K562 (cell line): Measurements from ENCODE around the gene C6orf15. TPM values are rescaled to one million over a fixed set of nuclear protein-coding genes. Genes with fewer than 3 reads are reported as not detected.

Source experiments
- ARID1B ChIP-seq: fragments of 450-650 bp; IDR thresholded peaks from 2 replicates; pipeline ENCODE4 v1.6.1; 2016; ENCODE audit warnings: antibody characterized with exemption, mild to moderate bottlenecking, inconsistent platforms
- ATF3 ChIP-seq, 2 experiments: fragments of 450-650 bp in 1 of 2; sonication (generic) in 1 of 2; formaldehyde crosslinking in 1 of 2; IDR thresholded peaks in 1 of 2; conservative IDR thresholded peaks in 1 of 2; 2 replicates each; pipeline versions ENCODE4 v1.6.1 to v1.8.1; 2016 to 2023; ENCODE audit warnings: mild to moderate bottlenecking in 2 of 2, moderate library complexity in 2 of 2, inconsistent platforms in 1 of 2, missing genetic modification reagents in 1 of 2
- EHMT2 ChIP-seq: fragments of 450-650 bp; IDR thresholded peaks from 2 replicates; pipeline ENCODE4 v1.6.1; 2018; ENCODE audit warnings: antibody characterized with exemption
- MGA ChIP-seq: fragments of 450-650 bp; IDR thresholded peaks from 2 replicates; pipeline ENCODE4 v1.6.1; 2016; ENCODE audit warnings: mild to moderate bottlenecking, moderate library complexity
- THAP12 ChIP-seq: fragments of 250-450 bp; sonication (Bioruptor Pico); IDR thresholded peaks from 2 replicates; pipeline ENCODE4 v1.9.0; 2021; ENCODE audit warnings: mild to moderate bottlenecking, inconsistent platforms
- ZBTB12 ChIP-seq: fragments of 250-450 bp; sonication (Bioruptor Pico); IDR thresholded peaks from 2 replicates; pipeline ENCODE4 v1.4.0; 2020
- ZNF644 ChIP-seq: fragments of 200-800 bp; sonication (Bioruptor generic); IDR thresholded peaks from 2 replicates; pipeline ENCODE4 v1.6.1; 2016; ENCODE audit warnings: low read depth, missing genetic modification characterization, missing compliant biosample characterization
- ZNF77 ChIP-seq: fragments of 250-450 bp; sonication (Bioruptor Pico); IDR thresholded peaks from 2 replicates; pipeline ENCODE4 v1.5.0; 2020
- polyA plus RNA-seq, 8 experiments: library from polyadenylated mRNA; depleted of rRNA in 4 of 8; stranded (reverse) in 5 of 8; unstranded in 3 of 8; fragments of >200 nt; fragmentation: Nextera tagmentation in 2 of 8; fragmentation: Illumina TruSeq in 1 of 8; extraction: Ambion mirVana in 2 of 8; extraction: Trizol in 1 of 8; gene quantifications; 2 replicates each; pipeline versions ENCODE4 v1.2.1 to v1.2.3, GENCODE V29; 2011 to 2014; ENCODE audit warnings: inconsistent platforms in 1 of 8, missing spikeins in 1 of 8
- total RNA-seq, 7 experiments: library from RNA; depleted of rRNA in 6 of 7; stranded (reverse); fragments of >200 nt in 6 of 7; fragmentation: Illumina TruSeq in 2 of 7; extraction: Trizol in 2 of 7; gene quantifications; 2 replicates each; pipeline versions ENCODE4 v1.2.1 to v1.2.3, GENCODE V29; 2011 to 2021; ENCODE audit warnings: low replicate concordance in 1 of 7

C6orf15 gene
- total and polyA plus RNA-seq, 9 of the 15 experiments (the other 6 are each of a cell fraction or from before 2014, with no cell fraction given), result not detected

- TF ChIP-seq MGA (no peak), ATF3 (IDR thresholded peaks at IDR 0.05) (no peak), ATF3 (CRISPR knock-in tag; conservative IDR thresholded peaks at IDR 0.05) (no peak), EHMT2 (no peak), ZNF644 (tag) (no peak), ZNF77 (CRISPR knock-in tag) (no peak), THAP12 (CRISPR knock-in tag) (no peak), ZBTB12 (CRISPR knock-in tag) (no peak), ARID1B (no peak)
These were observed 9.2 kb downstream of the C6orf15 start (continued) for GRCh38 chr6:31103136-31103535.
